Measurements from ENCODE around the gene TREM2. TPM values are rescaled to one million over a fixed set of nuclear protein-coding genes. Genes with fewer than 3 reads are reported as not detected.
A peak's percentile ranks its signal among the peaks of the same experiment; 100 is the strongest.

The TREM2 gene
- total RNA-seq, 1 experiment from 2014 or later, result 0.61 TPM

DNA sequence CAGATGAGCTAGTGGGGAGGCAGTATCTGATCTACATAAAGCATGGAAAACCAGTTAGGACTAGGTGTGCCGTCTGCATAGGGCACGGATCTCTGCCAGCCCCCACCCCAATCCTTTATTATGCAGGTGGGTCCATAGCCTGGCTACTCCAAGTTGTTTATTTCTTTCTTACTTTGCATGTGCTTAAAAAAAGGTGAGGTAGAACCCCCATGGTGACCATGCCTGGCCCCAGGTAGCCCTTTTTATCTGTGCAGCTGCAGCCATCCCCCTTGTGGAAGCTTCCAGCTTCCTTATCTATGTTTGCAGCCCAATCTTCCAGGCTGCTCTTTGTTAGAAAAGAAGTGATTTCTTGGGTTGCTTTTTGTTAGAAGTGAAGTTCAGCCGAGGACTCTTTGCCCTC is 9.0 kb upstream of the TREM2 start:
- Histone ChIP-seq H3K4me1 (no peaks in the 10 kb centered on the region), H3K27me3 (no peaks in the 10 kb centered on the region), H3K27ac (no peak overlapping the region), H3K4me3 (no peak overlapping the region), H3K9me3 (replicated peaks) (no peaks in the 10 kb centered on the region), H3K36me3 (no peaks in the 10 kb centered on the region)
- no peak for DNase-seq

DNA sequence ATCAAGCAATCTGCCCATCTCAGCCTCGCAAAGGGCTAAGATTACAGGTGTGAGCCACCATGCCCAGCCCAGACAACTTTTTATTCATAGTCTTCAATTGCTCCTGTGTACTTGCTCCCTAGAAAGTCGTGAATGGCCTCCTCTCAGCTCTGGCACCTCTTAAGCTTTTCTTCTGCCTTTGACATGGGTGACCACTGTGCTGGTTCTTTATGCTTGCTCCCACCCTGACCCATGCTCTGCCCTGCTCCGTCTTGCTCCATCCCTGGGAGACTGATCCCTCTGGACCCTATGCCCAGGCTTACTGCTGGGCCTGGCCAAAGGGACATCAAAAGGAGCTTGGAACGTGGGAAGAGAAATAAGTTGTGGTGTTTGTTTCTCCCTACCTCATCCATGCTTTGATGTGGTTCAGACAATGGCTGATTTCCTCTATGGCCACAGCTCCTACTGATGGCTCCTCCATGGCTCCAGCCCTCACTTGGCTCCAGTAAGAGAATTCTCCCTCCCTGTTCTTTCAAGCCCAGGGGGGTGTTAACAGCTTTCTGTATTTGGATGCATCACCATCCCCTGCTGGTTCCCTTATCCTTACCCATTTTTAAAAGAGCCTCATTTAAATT is 7.7 kb upstream of the TREM2 start:
- no peaks in the 10 kb centered on the region for H3K4me1 ChIP-seq
- no peaks in the 10 kb centered on the region for H3K36me3 ChIP-seq
- DNase-seq, result no peak
- H3K9me3 ChIP-seq (replicated peaks), result no peaks in the 10 kb centered on the region
- H3K27ac ChIP-seq, result no peak overlapping the region
- no peak overlapping the region for H3K4me3 ChIP-seq
- no peaks in the 10 kb centered on the region for H3K27me3 ChIP-seq

- H3K27me3 ChIP-seq, result no peaks in the 10 kb centered on the region
- no peak overlapping the region for H3K27ac ChIP-seq
- H3K9me3 ChIP-seq (replicated peaks), result no peaks in the 10 kb centered on the region
- H3K4me3 ChIP-seq, result no peak overlapping the region
- H3K4me1 ChIP-seq, result peaks cover 8% of the 10 kb centered on the region
- peak; percentile 57 to 71 for DNase-seq
- no peaks in the 10 kb centered on the region for H3K36me3 ChIP-seq
These were observed 4.5 kb upstream of the TREM2 start for GRCh38 chr6:41167173-41167963.

DNA sequence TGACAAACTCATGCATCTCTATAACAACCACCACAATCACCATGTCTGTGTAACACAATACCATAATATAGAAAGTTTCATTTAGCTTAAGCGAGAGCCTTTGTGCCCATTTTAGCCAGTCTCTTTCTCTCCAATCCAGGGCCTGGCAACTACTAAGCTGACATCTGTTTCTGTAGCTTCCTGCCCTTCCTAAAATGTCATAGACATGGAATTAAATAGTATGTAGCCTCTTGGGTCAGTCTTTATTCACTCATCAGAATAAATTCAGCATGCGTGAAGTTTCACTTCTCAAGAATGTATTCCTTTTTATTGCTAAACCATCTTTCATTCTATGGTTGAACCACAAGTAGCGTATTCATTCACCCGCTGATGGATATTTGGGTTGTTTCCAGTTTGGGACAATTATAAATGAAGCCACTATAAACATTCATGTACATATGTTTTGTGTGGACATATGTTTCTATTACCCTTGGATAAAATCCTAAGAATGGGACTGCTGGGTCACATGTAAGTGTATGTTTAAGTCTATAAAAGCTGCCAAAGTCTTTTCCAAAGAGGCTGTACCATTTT is 1.7 kb upstream of the TREM2 start:
- no peaks in the 10 kb centered on the region for H3K9me3 ChIP-seq (replicated peaks)
- H3K27me3 ChIP-seq, result no peaks in the 10 kb centered on the region
- no peaks in the 10 kb centered on the region for H3K36me3 ChIP-seq
- H3K4me3 ChIP-seq, result no peak overlapping the region
- no peak for DNase-seq
- H3K27ac ChIP-seq, result no peak overlapping the region
- H3K4me1 ChIP-seq, result peaks cover 16% of the 10 kb centered on the region

DNA sequence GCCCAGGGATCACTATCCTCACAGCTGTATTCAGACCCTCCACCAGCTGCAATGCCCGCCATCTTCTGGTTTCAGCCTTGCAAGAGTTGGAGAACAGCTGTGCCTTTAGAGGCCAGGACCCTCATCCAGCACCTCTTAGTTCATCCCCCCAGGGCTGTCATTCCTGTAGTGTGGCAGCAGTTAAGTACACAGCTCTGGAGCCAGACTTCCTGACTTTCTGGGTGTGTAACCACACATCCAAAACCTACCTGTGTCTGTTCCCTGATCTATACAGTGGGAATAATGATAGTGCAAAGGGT is 452 bp upstream of the TREM2 start:
- no peak overlapping the region for H3K4me3 ChIP-seq
- H3K27me3 ChIP-seq, result no peaks in the 10 kb centered on the region
- peak; percentile 51 to 69 for DNase-seq
- H3K4me1 ChIP-seq, result peaks cover 27% of the 10 kb centered on the region
- H3K36me3 ChIP-seq, result no peaks in the 10 kb centered on the region
- no peaks in the 10 kb centered on the region for H3K9me3 ChIP-seq (replicated peaks)
- no peak overlapping the region for H3K27ac ChIP-seq

DNA sequence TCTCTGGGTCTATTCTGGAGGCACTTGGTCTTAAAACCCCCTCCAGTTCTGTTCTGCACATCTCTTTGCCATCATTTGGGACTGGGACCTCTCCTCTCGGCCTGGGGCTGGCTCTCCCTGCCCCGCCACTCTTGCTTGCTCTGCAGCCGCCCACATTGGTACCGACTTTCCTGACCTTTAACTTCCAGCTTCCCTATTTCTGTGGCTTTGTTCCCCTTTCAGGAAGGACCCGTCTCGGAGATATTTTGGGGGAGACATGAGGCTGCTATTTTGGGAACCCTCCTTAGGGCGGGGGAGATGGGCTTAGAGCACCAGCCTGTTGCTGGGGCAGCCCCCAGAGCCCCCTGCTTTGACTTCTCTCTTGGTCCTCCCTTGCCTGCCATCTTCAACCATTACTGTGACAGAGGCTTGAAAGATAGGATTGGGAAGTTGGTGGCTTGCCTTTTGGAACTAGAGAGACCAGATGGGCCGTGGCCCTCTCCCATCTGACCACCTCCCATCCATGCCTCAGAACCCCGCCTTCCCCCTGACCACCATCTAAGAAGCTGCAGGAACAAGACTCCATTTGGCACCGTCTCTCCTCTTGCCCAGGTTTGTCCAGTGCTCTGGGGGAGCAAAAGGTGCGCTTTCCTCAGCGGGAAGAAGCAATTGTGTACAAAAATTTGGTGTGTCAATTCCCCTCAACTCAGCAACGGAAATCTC is 914 bp downstream of the TREM2 start:
- DNase-seq, result no peak
- no peaks in the 10 kb centered on the region for H3K9me3 ChIP-seq (replicated peaks)
- H3K27me3 ChIP-seq, result no peaks in the 10 kb centered on the region
- no peak overlapping the region for H3K27ac ChIP-seq
- peaks cover 29% of the 10 kb centered on the region for H3K4me1 ChIP-seq
- H3K4me3 ChIP-seq, result no peak overlapping the region
- H3K36me3 ChIP-seq, result no peaks in the 10 kb centered on the region

DNA sequence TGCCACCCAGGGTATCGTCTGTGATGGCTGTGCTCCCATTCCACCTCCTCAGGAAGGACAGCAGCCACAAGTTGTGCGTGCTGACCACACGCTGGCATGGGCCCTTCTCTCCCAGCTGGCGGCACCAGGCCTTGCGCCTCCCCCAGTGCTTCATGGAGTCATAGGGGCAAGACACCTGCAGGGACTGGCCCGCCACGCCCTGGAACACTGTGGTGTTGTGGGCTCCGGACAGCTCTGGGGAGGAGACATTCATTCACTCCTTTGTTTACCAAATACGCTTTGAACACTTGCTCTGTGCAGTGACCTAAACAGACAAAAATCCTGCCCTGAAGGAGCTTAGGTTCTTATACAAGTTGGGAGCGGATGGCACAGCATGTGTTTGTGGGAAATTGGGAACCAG is 1.5 kb downstream of the TREM2 start:
- no peak overlapping the region for H3K27ac ChIP-seq
- H3K27me3 ChIP-seq, result no peaks in the 10 kb centered on the region
- no peaks in the 10 kb centered on the region for H3K9me3 ChIP-seq (replicated peaks)
- no peaks in the 10 kb centered on the region for H3K36me3 ChIP-seq
- DNase-seq, result no peak
- peaks cover 29% of the 10 kb centered on the region for H3K4me1 ChIP-seq
- H3K4me3 ChIP-seq, result no peak overlapping the region

GRCh38 chr6:41160933-41161332 is 2.0 kb downstream of the TREM2 start:
- Histone ChIP-seq H3K4me1 (peaks cover 29% of the 10 kb centered on the region), H3K4me3 (no peak overlapping the region)
- DNase-seq, result no peak

DNA sequence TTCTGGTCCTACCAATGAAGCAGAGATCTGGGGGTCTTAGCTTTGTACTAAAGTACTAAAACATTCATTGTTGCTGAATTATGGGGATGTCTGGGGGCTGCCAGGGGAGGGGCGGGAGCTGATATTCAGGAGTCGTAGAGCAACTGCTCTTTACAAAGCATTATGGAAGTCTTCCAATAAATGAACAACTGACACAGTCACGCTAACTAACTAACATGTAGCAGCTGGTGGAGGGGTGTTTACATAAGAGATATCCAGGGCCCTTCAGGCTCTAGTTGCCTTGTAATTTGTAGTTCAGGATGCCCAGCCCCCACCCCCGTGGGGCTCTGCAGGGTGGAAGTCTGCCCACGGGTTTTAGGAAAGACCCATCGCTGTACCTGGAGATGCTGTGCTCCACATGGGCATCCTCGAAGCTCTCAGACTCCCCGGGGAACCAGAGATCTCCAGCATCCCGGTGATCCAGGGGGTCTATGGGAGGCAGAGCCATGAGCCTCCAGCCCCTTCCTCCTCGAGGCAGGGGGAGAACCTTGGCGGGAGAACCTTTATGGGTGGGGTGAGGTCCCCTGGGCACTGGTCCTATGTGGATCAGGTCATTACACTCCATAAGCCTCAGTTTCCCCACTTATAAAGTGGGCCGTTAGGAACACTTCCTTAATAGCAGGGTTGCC is 3.4 kb downstream of the TREM2 start:
- no peak overlapping the region for H3K4me3 ChIP-seq
- H3K4me1 ChIP-seq, result peaks cover 38% of the 10 kb centered on the region
- H3K27ac ChIP-seq, result peak overlapping the region; percentile 52
- no peaks in the 10 kb centered on the region for H3K27me3 ChIP-seq
- no peaks in the 10 kb centered on the region for H3K9me3 ChIP-seq (replicated peaks)
- H3K36me3 ChIP-seq, result no peaks in the 10 kb centered on the region
- peak; percentile 80 to 86 for DNase-seq

More at GRCh38 chr6:41160933-41161332, 2.0 kb downstream of the TREM2 start:
- no peak overlapping the region for H3K27ac ChIP-seq
- H3K9me3 ChIP-seq (replicated peaks), result no peaks in the 10 kb centered on the region
- H3K27me3 ChIP-seq, result no peaks in the 10 kb centered on the region
- no peaks in the 10 kb centered on the region for H3K36me3 ChIP-seq

- Histone ChIP-seq H3K27me3 (no peaks in the 10 kb centered on the region), H3K4me3 (no peak overlapping the region), H3K36me3 (no peaks in the 10 kb centered on the region), H3K4me1 (peaks cover 33% of the 10 kb centered on the region), H3K27ac (no peak overlapping the region), H3K9me3 (replicated peaks) (no peaks in the 10 kb centered on the region)
- DNase-seq, result no peak
These were observed 5.6 kb downstream of the TREM2 start for GRCh38 chr6:41157323-41157722.

- no peak overlapping the region for H3K4me3 ChIP-seq
- H3K36me3 ChIP-seq, result no peaks in the 10 kb centered on the region
- H3K27ac ChIP-seq, result no peak overlapping the region
- no peaks in the 10 kb centered on the region for H3K9me3 ChIP-seq (replicated peaks)
- no peaks in the 10 kb centered on the region for H3K27me3 ChIP-seq
- DNase-seq, result no peak
- peaks cover 33% of the 10 kb centered on the region for H3K4me1 ChIP-seq
These were observed 6.1 kb downstream of the TREM2 start for GRCh38 chr6:41156771-41157170.

GRCh38 chr6:41156001-41156400 is 6.9 kb downstream of the TREM2 start:
- no peaks in the 10 kb centered on the region for H3K27me3 ChIP-seq
- H3K36me3 ChIP-seq, result no peaks in the 10 kb centered on the region
- peaks cover 33% of the 10 kb centered on the region for H3K4me1 ChIP-seq
- H3K27ac ChIP-seq, result no peak overlapping the region
- no peak for DNase-seq
- H3K9me3 ChIP-seq (replicated peaks), result no peaks in the 10 kb centered on the region
- no peak overlapping the region for H3K4me3 ChIP-seq

GRCh38 chr6:41155132-41155805 is 7.6 kb downstream of the TREM2 start:
- no peaks in the 10 kb centered on the region for H3K36me3 ChIP-seq
- DNase-seq, result peak; percentile 43 to 61
- H3K9me3 ChIP-seq (replicated peaks), result no peaks in the 10 kb centered on the region
- peaks cover 32% of the 10 kb centered on the region for H3K4me1 ChIP-seq
- no peaks in the 10 kb centered on the region for H3K27me3 ChIP-seq
- no peak overlapping the region for H3K27ac ChIP-seq
- H3K4me3 ChIP-seq, result no peak overlapping the region

DNA sequence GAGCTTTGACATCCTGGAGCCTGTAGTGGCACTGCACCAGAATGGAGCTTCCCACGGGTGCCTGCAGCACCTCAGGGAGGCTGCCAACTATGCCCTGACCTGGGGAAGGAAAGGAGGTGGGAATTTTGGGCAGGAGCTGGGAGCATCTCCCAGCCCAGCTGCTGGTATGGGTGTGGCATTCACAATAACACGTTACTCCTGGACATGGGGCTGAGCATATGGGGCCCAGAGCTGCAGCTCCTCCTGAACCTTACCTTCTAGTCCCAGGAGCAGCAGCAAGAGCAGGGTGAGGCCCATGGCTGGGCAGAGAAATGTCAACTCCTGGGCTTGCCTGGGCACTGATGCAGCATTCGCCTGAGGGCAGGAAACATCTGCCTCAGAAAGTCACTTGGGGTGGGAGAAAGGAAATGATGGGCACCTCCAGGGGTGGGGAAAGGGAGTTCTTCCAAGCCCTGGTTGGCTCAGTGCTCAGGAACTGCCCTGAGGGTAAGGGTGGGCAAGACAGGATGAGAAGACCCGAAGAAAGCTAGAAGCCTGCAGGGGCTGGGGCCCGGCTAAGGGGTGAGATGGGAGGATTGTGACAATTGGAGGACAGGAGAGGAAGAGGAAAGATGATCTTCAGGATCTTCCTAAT is 8.8 kb downstream of the TREM2 start, which contains the start of gene TREML1:
TSS of gene TREML1 (minus strand) at position 356 of the 634 bp plus-strand sequence. CDS start at position 297, 59 bp downstream.
- Histone ChIP-seq H3K36me3 (no peaks in the 10 kb centered on the region), H3K4me3 (no peak within 1 kb of the TSS), H3K4me1 (peaks cover 21% of the 10 kb centered on the region), H3K9me3 (replicated peaks) (no peaks in the 10 kb centered on the region), H3K27me3 (no peaks in the 10 kb centered on the region), H3K27ac (no peak within 1 kb of the TSS)
- peak in 1 of 2 experiments; percentile 28 for DNase-seq

Measured in SJCRH30 (cell line).